GM19023 (cell line): ENCODE results near the gene SUSD1.

Source experiments
- ATAC-seq: cut with Tn5 transposase; IDR thresholded peaks from one replicate; pipeline ENCODE4 v1.9.1; 2021; ENCODE audit warnings: mild to moderate bottlenecking, moderate library complexity; ENCODE audit not compliant: unreplicated experiment

Gene SUSD1

GRCh38 chr9:111993319-111993718, 181.8 kb downstream of the SUSD1 start:
- no peak for ATAC-seq

- peak; percentile 85 for ATAC-seq
These were observed 182.6 kb downstream of the SUSD1 start for GRCh38 chr9:111992523-111992922.

- ATAC-seq = no peak
These were observed 183.9 kb downstream of the SUSD1 start for GRCh38 chr9:111991179-111991578.
